Fibroblast of lung (primary cell): ENCODE measurements around the gene CHD5. TPM values are rescaled to one million over a fixed set of nuclear protein-coding genes. Genes with fewer than 3 reads are reported as not detected.

Experiments used
- DNase-seq, 2 donors: peaks; one replicate each; pipeline versions ENCODE4 v3.0.0 to v3.0.0-alpha.2; 2010; ENCODE audit warnings: low read depth in 2 of 2
- H2AFZ ChIP-seq: 2 replicates; pipeline ENCODE4 v1.5.1; 2012; ENCODE audit warnings: low read length, control low read depth, inconsistent platforms
- H3K27ac ChIP-seq: 2 replicates; pipeline ENCODE4 v1.5.1; 2011; ENCODE audit warnings: low read length, control low read depth; ENCODE audit not compliant: insufficient read depth
- H3K27me3 ChIP-seq: 2 replicates; pipeline ENCODE4 v1.5.1; 2011; ENCODE audit warnings: mild to moderate bottlenecking, low read length; ENCODE audit not compliant: control insufficient read depth, insufficient read depth
- H3K36me3 ChIP-seq: 2 replicates; pipeline ENCODE4 v1.5.1; 2011; ENCODE audit warnings: low read length; ENCODE audit not compliant: control insufficient read depth, insufficient read depth
- H3K4me1 ChIP-seq: 2 replicates; pipeline ENCODE4 v1.5.1; 2011; ENCODE audit warnings: low read length; ENCODE audit not compliant: control insufficient read depth, insufficient read depth; ENCODE audit errors: extremely low read depth
- H3K4me2 ChIP-seq: 2 replicates; pipeline ENCODE4 v1.5.1; 2011; ENCODE audit warnings: low read length, control low read depth; ENCODE audit not compliant: insufficient read depth; ENCODE audit errors: extremely low read depth
- H3K4me3 ChIP-seq, 4 experiments: fragments of 200-600 bp in 1 of 4; sonication (generic) in 1 of 4; replicated peaks in 1 of 4; 2 replicates each; pipeline ENCODE4 v1.5.1; 2011 to 2016; ENCODE audit warnings: low read length in 4 of 4, low read depth in 3 of 4, mild to moderate bottlenecking in 3 of 4, control low read depth in 2 of 4, inconsistent platforms in 1 of 4, mixed read lengths in 1 of 4; ENCODE audit not compliant: insufficient read depth in 1 of 4; ENCODE audit errors: control extremely low read depth in 1 of 4
- H3K79me2 ChIP-seq: 2 replicates; pipeline ENCODE4 v1.5.1; 2012; ENCODE audit warnings: mild to moderate bottlenecking, low read length, inconsistent platforms; ENCODE audit not compliant: control insufficient read depth, insufficient read depth
- H3K9ac ChIP-seq: 2 replicates; pipeline ENCODE4 v1.5.1; 2011; ENCODE audit warnings: mild to moderate bottlenecking, low read length, control low read depth; ENCODE audit not compliant: insufficient read depth
- H3K9me3 ChIP-seq: 2 replicates; pipeline ENCODE4 v1.5.1; 2012; ENCODE audit warnings: low read depth, low read length; ENCODE audit not compliant: control insufficient read depth, insufficient read depth
- H4K20me1 ChIP-seq: 2 replicates; pipeline ENCODE4 v1.5.1; 2011; ENCODE audit warnings: low read length; ENCODE audit not compliant: control insufficient read depth, insufficient read depth; ENCODE audit errors: extremely low read depth
- CTCF ChIP-seq, 2 donors: IDR thresholded peaks in 1 of 2; conservative IDR thresholded peaks in 1 of 2; 1 replicate in 1 of 2; 2 replicates in 1 of 2; pipeline ENCODE4 v1.5.1; 2011 to 2012; ENCODE audit warnings: low read length in 2 of 2, control low read depth in 1 of 2, inconsistent platforms in 1 of 2, low read depth in 1 of 2, mild to moderate bottlenecking in 1 of 2
- EZH2 ChIP-seq: IDR thresholded peaks from 2 replicates; pipeline ENCODE4 v1.5.1; 2012; ENCODE audit warnings: low read length, control low read depth, mild to moderate bottlenecking; ENCODE audit errors: missing control alignments
- polyA plus RNA-seq, 2 donors: library from polyadenylated mRNA; depleted of rRNA in 1 of 2; stranded (reverse) in 1 of 2; unstranded in 1 of 2; fragments of >200 nt; gene quantifications; 2 replicates each; pipeline ENCODE4 v1.2.1, GENCODE V29; 2011 to 2012; ENCODE audit warnings: missing spikeins in 1 of 2
- total RNA-seq: library from RNA; depleted of rRNA; stranded (reverse); fragments of >200 nt; gene quantifications from 2 replicates; pipeline ENCODE4 v1.2.1, GENCODE V29; 2014

The CHD5 gene
- total and polyA plus RNA-seq, 2 donors (not counting 1 experiment from before 2014, with no cell fraction given) = under 0.01 to 0.01 TPM

DNA sequence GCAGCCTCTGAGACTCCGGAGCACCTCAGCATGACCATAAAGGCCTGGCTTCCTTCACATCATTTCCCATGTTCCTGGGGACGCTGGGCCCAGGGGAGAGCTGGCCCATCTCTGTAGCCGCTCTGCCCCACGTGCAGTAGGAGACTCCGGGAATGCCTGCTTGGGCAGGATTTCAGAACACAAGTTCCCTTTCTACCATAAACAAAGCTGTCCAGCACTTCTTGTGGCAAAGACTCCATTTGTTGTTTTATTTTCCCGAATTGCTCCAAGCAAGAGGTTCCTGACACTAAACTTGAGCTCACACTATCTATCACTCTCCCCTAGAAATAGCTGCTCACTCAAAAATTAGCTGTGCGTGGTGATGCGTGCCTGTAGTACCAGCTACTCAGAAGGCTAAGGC is 21.9 kb downstream of the CHD5 start:
- H3K9ac ChIP-seq = no peak overlapping the region
- no peak overlapping the region for H3K4me2 ChIP-seq
- H3K79me2 ChIP-seq = no peaks in the 10 kb centered on the region
- no peaks in the 10 kb centered on the region for H3K36me3 ChIP-seq
- H4K20me1 ChIP-seq = no peaks in the 10 kb centered on the region
- no peak overlapping the region for H3K27ac ChIP-seq
- H3K4me3 ChIP-seq = no peak overlapping the region
- H3K27me3 ChIP-seq = no peaks in the 10 kb centered on the region
- no peak for DNase-seq
- H3K4me1 ChIP-seq = no peaks in the 10 kb centered on the region
- H3K9me3 ChIP-seq = no peaks in the 10 kb centered on the region
- no peak overlapping the region for H2AFZ ChIP-seq
- TF ChIP-seq EZH2 = no peak
- TF ChIP-seq CTCF (conservative IDR thresholded peaks at IDR 0.05 in 1 of 2, IDR thresholded peaks at IDR 0.05 in 1 of 2; ENCODE audit: low read depth in 1 of 2, low read length in 2 of 2) = no peak

- Histone ChIP-seq H3K9ac (no peak overlapping the region), H3K27me3 (no peaks in the 10 kb centered on the region), H3K9me3 (no peaks in the 10 kb centered on the region), H3K4me2 (no peak overlapping the region), H2AFZ (no peak overlapping the region), H3K27ac (no peak overlapping the region), H3K36me3 (no peaks in the 10 kb centered on the region), H3K79me2 (no peaks in the 10 kb centered on the region), H3K4me1 (no peaks in the 10 kb centered on the region), H4K20me1 (no peaks in the 10 kb centered on the region), H3K4me3 (no peak overlapping the region)
- DNase-seq = peak in 1 of 2 donors; percentile 64
- no peak for TF ChIP-seq CTCF (conservative IDR thresholded peaks at IDR 0.05 in 1 of 2, IDR thresholded peaks at IDR 0.05 in 1 of 2; ENCODE audit: low read depth in 1 of 2, low read length in 2 of 2)
- no peak for TF ChIP-seq EZH2
Measured at GRCh38 chr1:6157528-6158174, 22.5 kb downstream of the CHD5 start.

- H3K4me3 ChIP-seq = no peak overlapping the region
- no peak for TF ChIP-seq EZH2
- TF ChIP-seq CTCF (conservative IDR thresholded peaks at IDR 0.05 in 1 of 2, IDR thresholded peaks at IDR 0.05 in 1 of 2; ENCODE audit: low read depth in 1 of 2, low read length in 2 of 2) = no peak
- H4K20me1 ChIP-seq = no peaks in the 10 kb centered on the region
- no peaks in the 10 kb centered on the region for H3K4me1 ChIP-seq
- H3K27ac ChIP-seq = no peak overlapping the region
- H3K27me3 ChIP-seq = no peaks in the 10 kb centered on the region
- no peak overlapping the region for H3K4me2 ChIP-seq
- no peak overlapping the region for H2AFZ ChIP-seq
- no peaks in the 10 kb centered on the region for H3K9me3 ChIP-seq
- H3K9ac ChIP-seq = no peak overlapping the region
- H3K79me2 ChIP-seq = no peaks in the 10 kb centered on the region
- H3K36me3 ChIP-seq = no peaks in the 10 kb centered on the region
- DNase-seq = peak in 1 of 2 donors; percentile 23
Measured at GRCh38 chr1:6157132-6157527, 23.0 kb downstream of the CHD5 start.
